Measurements from ENCODE around the gene HIPK2.

DNA sequence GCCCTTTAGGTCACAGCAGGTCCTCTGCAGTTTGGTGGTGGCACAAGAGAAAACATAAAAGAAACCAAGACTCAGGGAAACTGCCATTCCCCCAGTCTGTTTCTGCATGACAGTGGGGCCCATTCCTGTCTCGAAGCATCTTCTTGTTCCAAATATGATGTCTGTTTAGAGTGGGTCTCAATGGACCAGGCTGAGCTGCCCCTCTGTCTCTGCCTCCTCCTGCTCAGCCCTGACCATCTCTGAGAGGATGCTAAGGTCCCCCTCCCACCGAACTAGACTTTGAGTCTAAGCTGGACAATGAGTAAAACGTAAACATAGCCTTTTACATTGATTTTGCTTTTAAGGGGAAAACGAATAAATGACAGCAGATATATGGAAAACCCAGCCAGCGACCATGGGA lies 213.9 kb downstream of the HIPK2 start:
- TF ChIP-seq POLR2A (IDR thresholded peaks at IDR 0.05) (no peak), CTCF (IDR thresholded peaks at IDR 0.05) (no peak)
